ENCODE measurements around the gene CALN1.

Gene CALN1

DNA sequence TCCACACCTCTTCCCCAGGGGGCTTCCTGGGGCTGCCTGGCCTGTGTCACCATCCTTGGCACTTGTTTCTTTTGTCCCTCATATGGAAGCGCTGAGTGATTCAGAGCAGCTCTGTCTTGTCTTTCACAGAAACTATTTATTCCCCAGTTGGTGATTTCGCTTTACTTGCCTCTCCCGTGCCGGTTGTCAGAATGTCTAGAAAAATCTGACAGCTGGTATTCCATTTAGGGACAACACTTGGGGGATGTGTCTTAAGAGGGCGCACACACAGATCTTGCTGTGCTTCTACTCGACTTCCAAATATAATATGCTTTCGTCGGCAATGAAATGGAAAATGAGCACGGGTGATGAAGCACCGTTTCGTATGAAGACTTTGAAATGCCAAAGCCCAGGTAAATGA lies 611.8 kb downstream of the CALN1 start:
- DNase-seq (ENCODE audit: low read depth in 2 of 2): no peak

- no peak for DNase-seq (ENCODE audit: low read depth in 2 of 2)
Observed at GRCh38 chr7:71795410-71795809, 616.7 kb downstream of the CALN1 start.

- DNase-seq (ENCODE audit: low read depth in 2 of 2): no peak
Observed at GRCh38 chr7:71793251-71793650, 618.9 kb downstream of the CALN1 start.

GRCh38 chr7:71787513-71787912 lies 624.6 kb downstream of the CALN1 start:
- DNase-seq (ENCODE audit: low read depth in 2 of 2): no peak

DNA sequence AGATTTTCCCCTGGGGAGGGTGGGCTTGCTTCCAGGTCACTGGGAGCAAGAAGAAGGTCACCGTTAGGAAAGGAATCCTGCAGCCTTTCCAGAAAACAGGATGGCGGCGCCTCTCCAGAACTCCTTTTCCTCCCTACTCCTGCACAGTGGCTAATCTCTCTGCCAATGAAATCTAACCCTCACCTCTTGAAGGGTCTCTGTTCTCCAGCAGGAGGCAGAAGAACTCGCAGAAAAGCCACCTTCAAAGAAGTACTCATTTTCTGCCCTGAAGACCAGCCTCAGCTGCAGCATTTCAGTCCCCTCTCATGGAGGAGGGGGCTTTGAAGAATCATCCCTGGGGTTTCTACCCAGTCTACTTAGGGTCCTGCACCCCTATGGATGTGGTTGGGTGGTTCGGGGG lies 626.9 kb downstream of the CALN1 start:
- DNase-seq (ENCODE audit: low read depth in 2 of 2): no peak

DNA sequence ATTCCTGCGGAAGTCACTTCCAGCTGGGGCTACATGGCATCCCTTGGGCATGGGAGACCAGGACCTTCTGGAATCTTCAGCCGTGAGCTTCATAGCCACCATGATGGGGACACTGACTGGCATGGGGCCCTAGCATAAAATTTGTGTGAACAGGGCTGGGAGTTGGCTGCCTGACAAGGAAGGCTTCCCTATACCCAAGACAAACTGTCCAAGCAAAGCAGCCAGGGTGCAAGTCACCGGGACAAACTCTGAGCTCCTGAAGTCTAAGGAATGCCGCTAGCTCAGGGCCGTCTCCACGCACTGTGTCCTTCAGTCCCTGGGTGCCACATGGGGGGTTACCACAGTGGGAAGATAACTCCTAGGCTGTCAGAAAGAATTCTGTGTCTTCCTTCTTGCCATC lies 627.4 kb downstream of the CALN1 start:
- no peak for DNase-seq (ENCODE audit: low read depth in 2 of 2)

DNA sequence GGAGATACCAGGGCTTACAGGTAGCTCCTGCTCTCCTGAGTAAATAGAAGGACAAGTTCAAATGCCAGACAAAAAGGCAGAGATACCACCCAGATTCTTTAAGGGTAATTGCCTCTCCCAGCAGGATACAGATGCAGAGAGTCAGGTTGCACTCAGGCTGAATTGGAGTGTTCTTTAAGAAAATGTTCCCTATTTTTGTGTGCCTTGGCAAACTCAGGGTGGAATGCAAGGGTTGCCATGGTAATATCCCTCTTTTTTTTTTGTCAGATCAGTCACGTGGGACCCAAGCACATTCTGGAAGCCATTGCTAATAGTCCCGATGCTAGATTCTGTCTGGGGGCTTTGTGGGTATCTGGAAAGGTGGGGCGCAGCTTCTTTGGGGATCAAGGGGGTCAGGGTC lies 628.0 kb downstream of the CALN1 start:
- no peak for DNase-seq (ENCODE audit: low read depth in 2 of 2)

DNA sequence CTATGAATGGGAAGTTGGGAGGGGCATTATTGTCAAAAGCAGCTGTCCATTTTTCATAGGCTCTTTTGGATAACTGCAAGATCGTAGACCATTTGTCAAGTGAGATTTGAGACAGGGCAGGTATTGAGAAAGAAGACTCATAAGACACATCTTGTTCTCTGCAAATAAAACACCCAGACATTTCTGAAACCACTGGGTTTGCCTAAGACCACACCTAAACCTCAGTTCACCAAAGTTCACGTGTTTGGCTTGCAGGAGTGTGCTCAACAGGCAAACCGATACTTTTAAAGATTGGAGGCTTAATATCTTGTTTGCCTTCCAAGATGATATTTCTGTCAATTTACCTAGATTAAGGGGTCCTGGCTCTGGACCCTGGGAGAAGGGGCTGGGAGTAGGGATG lies 628.4 kb downstream of the CALN1 start:
- no peak for DNase-seq (ENCODE audit: low read depth in 2 of 2)

- no peak for DNase-seq (ENCODE audit: low read depth in 2 of 2)
Observed at GRCh38 chr7:71782051-71782450, 630.1 kb downstream of the CALN1 start.

- no peak for DNase-seq (ENCODE audit: low read depth in 2 of 2)
Observed at GRCh38 chr7:71780282-71780681, 631.9 kb downstream of the CALN1 start.

GRCh38 chr7:71777278-71777677 lies 634.9 kb downstream of the CALN1 start:
- DNase-seq (ENCODE audit: low read depth in 2 of 2): no peak

GRCh38 chr7:71776726-71777125 lies 635.4 kb downstream of the CALN1 start:
- no peak for DNase-seq (ENCODE audit: low read depth in 2 of 2)

- no peak for DNase-seq (ENCODE audit: low read depth in 2 of 2)
Observed at GRCh38 chr7:71775648-71776047, 636.5 kb downstream of the CALN1 start.

- DNase-seq (ENCODE audit: low read depth in 2 of 2): no peak
Observed at GRCh38 chr7:71772779-71773178, 639.4 kb downstream of the CALN1 start.

GRCh38 chr7:71770269-71770907 lies 641.8 kb downstream of the CALN1 start:
- no peak for DNase-seq (ENCODE audit: low read depth in 2 of 2)

GRCh38 chr7:71769326-71769725 lies 642.8 kb downstream of the CALN1 start:
- no peak for DNase-seq (ENCODE audit: low read depth in 2 of 2)

GRCh38 chr7:71768450-71768849 lies 643.7 kb downstream of the CALN1 start:
- DNase-seq (ENCODE audit: low read depth in 2 of 2): no peak

- no peak for DNase-seq (ENCODE audit: low read depth in 2 of 2)
Observed at GRCh38 chr7:71766016-71766415, 646.1 kb downstream of the CALN1 start.

- no peak for DNase-seq (ENCODE audit: low read depth in 2 of 2)
Observed at GRCh38 chr7:71761336-71761735, 650.8 kb downstream of the CALN1 start.

GRCh38 chr7:71754828-71755227 lies 657.3 kb downstream of the CALN1 start:
- no peak for DNase-seq (ENCODE audit: low read depth in 2 of 2)

DNA sequence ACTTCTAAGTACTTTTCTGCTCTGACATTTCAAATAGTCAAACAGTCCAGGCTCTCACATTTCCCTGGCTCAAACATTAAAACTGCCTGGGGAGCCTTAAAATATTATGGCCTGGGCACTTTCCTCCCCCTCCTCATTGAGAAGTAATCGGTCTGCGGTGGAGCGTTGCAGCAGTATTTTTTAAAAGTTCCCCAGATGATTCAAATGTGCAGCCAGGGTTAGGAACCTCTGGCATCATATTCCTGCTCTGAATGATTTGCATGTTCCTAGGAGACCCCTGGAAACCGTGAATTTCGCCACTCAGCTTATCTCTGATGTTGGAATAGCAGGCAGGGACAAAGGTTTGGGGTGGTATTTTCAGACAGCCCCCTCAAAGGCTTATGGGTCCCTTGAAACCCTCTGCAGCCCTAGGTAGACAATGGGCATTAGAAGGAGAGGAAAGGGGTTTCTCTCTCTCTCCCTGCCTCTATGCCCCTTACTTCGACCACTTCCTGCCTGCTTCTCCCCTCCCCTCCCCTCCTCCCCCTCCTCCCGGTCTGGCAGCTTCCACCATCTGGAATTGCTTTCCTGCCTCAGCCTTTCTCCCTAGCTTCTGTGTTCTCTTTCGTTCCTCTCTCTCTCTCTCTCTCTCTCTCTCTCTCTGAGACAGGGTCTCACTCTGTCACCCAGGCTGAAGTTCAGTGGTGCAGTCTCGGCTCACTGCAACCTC lies 658.0 kb downstream of the CALN1 start:
- DNase-seq (ENCODE audit: low read depth in 2 of 2): no peak

DNA sequence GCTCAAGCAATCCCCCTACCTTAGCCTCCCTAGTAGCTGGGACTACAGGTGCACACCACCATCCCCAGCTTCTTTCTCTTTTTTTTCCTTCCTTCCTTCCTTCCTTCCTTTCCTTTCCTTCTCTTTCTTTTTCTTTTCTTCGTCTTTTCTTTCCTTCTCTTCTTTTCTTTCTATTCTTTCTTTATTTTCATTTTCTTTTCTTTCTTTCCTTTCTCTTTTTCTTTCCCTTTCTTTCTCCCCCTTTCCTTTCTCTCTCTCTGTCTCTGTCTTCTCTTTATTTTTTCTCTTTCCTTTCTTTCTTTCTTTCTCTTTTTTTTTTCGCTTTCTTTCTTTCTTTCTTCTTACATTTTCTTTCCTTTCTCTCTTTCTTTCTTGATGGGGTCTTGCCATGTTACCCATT lies 658.9 kb downstream of the CALN1 start:
- no peak for DNase-seq (ENCODE audit: low read depth in 2 of 2)

- no peak for DNase-seq (ENCODE audit: low read depth in 2 of 2)
Observed at GRCh38 chr7:71752171-71752935, 659.8 kb downstream of the CALN1 start.
